ENCODE results near the gene GRIA3. TPM values are rescaled to one million over a fixed set of nuclear protein-coding genes. Genes with fewer than 3 reads are reported as not detected.

The GRIA3 gene
- total RNA-seq, 4 donors from 2014 or later = 0.60 to 2.3 (median 1.0) TPM

DNA sequence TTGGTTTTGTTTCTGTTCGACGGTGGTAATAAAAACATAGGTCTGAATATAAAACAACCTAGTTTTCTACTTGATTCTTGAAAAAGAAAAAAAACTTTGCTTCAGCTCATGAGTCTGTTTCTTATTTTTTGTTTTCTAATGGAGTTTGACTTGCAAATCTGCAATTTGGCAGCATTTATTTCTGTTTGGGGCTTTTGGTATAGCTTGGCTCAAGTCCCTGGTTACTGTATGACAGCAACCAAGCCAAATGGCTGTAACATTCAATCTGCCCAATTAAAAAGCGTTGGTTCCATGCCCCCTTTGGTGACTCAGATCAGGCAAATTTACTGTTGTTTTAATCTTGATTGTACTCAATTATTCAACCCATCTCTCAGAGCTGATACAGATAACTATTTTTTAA lies 263.4 kb downstream of the GRIA3 start:
- Histone ChIP-seq H3K4me1 (no peaks in the 10 kb centered on the region), H3K36me3 (no peaks in the 10 kb centered on the region), H3K9me3 (no peaks in the 10 kb centered on the region), H3K27ac (no peak overlapping the region), H3K4me3 (no peak overlapping the region), H3K27me3 (no peaks in the 10 kb centered on the region)
- TF ChIP-seq POLR2A (IDR thresholded peaks at IDR 0.05) = no peak
- TF ChIP-seq EP300 (IDR thresholded peaks at IDR 0.05) = no peak
- TF ChIP-seq, protein P1, sequence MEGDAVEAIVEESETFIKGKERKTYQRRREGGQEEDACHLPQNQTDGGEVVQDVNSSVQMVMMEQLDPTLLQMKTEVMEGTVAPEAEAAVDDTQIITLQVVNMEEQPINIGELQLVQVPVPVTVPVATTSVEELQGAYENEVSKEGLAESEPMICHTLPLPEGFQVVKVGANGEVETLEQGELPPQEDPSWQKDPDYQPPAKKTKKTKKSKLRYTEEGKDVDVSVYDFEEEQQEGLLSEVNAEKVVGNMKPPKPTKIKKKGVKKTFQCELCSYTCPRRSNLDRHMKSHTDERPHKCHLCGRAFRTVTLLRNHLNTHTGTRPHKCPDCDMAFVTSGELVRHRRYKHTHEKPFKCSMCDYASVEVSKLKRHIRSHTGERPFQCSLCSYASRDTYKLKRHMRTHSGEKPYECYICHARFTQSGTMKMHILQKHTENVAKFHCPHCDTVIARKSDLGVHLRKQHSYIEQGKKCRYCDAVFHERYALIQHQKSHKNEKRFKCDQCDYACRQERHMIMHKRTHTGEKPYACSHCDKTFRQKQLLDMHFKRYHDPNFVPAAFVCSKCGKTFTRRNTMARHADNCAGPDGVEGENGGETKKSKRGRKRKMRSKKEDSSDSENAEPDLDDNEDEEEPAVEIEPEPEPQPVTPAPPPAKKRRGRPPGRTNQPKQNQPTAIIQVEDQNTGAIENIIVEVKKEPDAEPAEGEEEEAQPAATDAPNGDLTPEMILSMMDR (IDR thresholded peaks at IDR 0.05) = no peak
- WGBS, 2 donors = 55 to 60% methylated on average over 3 of the region's 3 CpGs
- no peak for DNase-seq (ENCODE audit: low spot score in 2 of 2)

DNA sequence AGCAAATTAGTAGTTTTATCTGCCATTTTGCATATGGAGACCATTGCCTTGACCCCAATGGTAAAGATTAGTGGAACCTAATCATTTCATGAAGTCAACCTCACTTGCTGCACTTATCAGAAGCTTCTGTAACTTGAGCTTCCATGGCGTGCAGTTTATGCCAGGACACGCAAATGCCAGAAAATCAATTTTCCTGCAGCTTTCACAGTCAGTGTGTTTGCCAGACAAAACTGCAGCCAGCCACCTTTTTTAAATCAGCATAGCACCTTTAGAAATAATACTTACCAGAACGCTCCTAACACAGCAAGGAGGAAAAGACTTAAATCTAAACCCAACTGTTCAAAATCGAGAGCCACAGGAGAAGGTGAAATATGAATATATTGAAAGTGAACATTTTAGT lies 265.3 kb downstream of the GRIA3 start:
- Histone ChIP-seq H3K4me1 (no peaks in the 10 kb centered on the region), H3K36me3 (no peaks in the 10 kb centered on the region), H3K9me3 (no peaks in the 10 kb centered on the region), H3K27ac (no peak overlapping the region), H3K4me3 (no peak overlapping the region), H3K27me3 (no peaks in the 10 kb centered on the region)
- TF ChIP-seq, protein P1 (IDR thresholded peaks at IDR 0.05) = no peak
- TF ChIP-seq POLR2A (IDR thresholded peaks at IDR 0.05) = no peak
- TF ChIP-seq EP300 (IDR thresholded peaks at IDR 0.05) = no peak
- no peak for DNase-seq (ENCODE audit: low spot score in 2 of 2)
- WGBS, 2 donors = 76 to 86% methylated on average over 4 of the region's 4 CpGs

DNA sequence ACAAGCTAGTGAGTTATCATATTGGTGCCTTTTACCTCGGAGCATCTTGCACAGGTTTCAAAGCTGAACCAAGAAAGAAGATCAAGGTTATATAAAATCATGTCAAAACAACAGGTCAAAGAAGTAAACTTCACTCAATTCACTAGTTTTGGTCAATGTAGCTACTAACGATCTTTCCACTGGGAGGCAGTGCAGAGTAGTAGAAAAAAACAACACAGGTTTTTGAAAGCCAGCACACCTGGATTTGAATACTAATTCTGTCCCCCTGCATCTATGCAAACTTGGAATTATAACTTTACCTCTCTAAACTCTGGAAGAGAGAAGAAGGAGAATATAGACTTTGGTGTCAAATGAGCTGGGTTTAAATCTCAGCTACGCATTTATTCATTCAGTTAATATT lies 266.1 kb downstream of the GRIA3 start:
- no peaks in the 10 kb centered on the region for H3K9me3 ChIP-seq
- no peak for DNase-seq (ENCODE audit: low spot score in 2 of 2)
- no peaks in the 10 kb centered on the region for H3K4me1 ChIP-seq
- no peaks in the 10 kb centered on the region for H3K27me3 ChIP-seq
- no peaks in the 10 kb centered on the region for H3K36me3 ChIP-seq
- no peak overlapping the region for H3K4me3 ChIP-seq
- 43 to 45% methylated on average over 3 of the region's 3 CpGs for WGBS, 2 donors
- TF ChIP-seq POLR2A (IDR thresholded peaks at IDR 0.05) (no peak), EP300 (IDR thresholded peaks at IDR 0.05) (no peak)
- TF ChIP-seq, protein P1 (IDR thresholded peaks at IDR 0.05) = peak in 1 of 5 experiments; percentile 18
- H3K27ac ChIP-seq = no peak overlapping the region

DNA sequence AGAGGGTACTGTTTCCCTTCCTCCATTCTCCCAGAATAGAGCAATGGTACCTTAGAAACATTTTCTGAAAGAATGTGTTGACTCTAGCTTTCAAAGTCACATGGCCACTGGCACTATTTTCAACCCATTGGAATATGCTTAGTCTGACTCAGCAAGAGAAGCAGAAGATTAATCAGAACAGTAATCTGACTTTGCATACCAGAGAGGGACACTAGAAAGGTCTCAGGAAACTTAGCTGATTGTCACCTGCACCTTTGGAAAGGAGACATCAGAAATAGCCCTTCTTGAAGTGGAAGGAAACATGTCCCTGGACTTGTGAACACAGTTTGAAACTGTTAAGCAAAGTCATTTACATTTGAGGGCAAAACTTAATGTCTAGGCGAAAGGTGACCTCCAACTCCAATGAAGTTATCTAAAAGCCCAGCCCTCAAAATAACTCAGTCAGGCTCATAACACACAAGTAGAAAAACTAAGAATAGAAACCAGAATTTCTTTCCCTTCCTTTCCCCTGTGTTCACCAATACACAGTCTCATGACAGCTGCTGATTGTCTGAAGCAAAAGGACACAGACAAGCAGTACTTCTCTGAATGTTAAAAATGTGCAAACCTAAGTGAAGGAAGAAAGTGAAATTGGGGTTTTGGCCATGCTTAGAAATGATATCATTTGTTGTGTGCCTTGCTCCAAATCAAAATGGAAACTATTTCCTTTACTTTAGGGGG lies 270.8 kb downstream of the GRIA3 start:
- TF ChIP-seq, protein P1 (IDR thresholded peaks at IDR 0.05) = no peak
- no peak for TF ChIP-seq POLR2A (IDR thresholded peaks at IDR 0.05)
- Histone ChIP-seq H3K4me3 (no peak overlapping the region), H3K4me1 (no peaks in the 10 kb centered on the region), H3K36me3 (no peaks in the 10 kb centered on the region), H3K27me3 (no peaks in the 10 kb centered on the region), H3K27ac (no peak overlapping the region), H3K9me3 (no peaks in the 10 kb centered on the region)
- WGBS, 2 donors = 78 to 79% methylated on average over 1 of the region's 1 CpG
- DNase-seq (ENCODE audit: low spot score in 2 of 2) = no peak

DNA sequence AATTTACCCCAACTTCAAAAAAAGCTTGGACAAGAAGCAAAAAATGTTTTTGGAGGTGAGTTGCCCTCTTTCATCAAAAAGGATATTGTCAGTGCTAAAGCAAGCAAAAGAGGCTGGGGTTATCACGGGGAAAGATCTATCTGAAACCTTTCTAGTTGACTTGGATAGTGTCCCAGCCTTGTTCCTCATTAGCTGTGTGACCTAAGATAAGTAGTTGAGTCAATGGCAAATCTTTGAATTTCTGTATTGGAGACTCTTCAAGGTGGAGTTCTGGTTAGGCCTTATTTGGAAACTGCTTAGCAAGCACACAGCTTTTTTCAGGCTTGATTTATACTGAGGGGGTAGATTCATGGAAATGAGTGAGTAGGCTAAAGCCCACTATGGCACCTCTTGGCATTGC lies 271.6 kb downstream of the GRIA3 start:
- no peaks in the 10 kb centered on the region for H3K27me3 ChIP-seq
- WGBS, 2 donors = 0 to 60% methylated on average over 1 of the region's 1 CpG

More for the DNA sequence above, 271.6 kb downstream of the GRIA3 start:
- no peaks in the 10 kb centered on the region for H3K4me1 ChIP-seq
- no peak overlapping the region for H3K27ac ChIP-seq
- TF ChIP-seq POLR2A (IDR thresholded peaks at IDR 0.05) = no peak
- TF ChIP-seq, protein P1 (IDR thresholded peaks at IDR 0.05) = no peak
- TF ChIP-seq EP300 (IDR thresholded peaks at IDR 0.05) = no peak
- H3K9me3 ChIP-seq = no peaks in the 10 kb centered on the region
- H3K4me3 ChIP-seq = no peak overlapping the region
- no peak for DNase-seq (ENCODE audit: low spot score in 2 of 2)
- H3K36me3 ChIP-seq = no peaks in the 10 kb centered on the region
